HG03097 (cell line): ENCODE results near the gene SKOR1.

Experiments used
- ATAC-seq: cut with Tn5 transposase; IDR thresholded peaks from one replicate; pipeline ENCODE4 v1.9.1; 2021; ENCODE audit not compliant: unreplicated experiment, low FRiP score

SKOR1 gene

GRCh38 chr15:67882487-67883233, 57.4 kb downstream of the SKOR1 start:
- ATAC-seq: no peak

GRCh38 chr15:67883234-67883773, 58.0 kb downstream of the SKOR1 start:
- no peak for ATAC-seq

- no peak for ATAC-seq
These were observed 58.7 kb downstream of the SKOR1 start for GRCh38 chr15:67884009-67884408.
